H9 (cell line): ENCODE data around the gene KRTAP9-8. TPM values are rescaled to one million over a fixed set of nuclear protein-coding genes. Genes with fewer than 3 reads are reported as not detected.
"Not testable (repeated sequence)": the region's sequence is repeated elsewhere in the genome, so short reads cannot be mapped to it uniquely, and the experiment has no call there.

Source experiments
- DNase-seq: peaks from one replicate; pipeline ENCODE4 v3.0.0-alpha.2; 2017
- H2AFZ ChIP-seq: one replicate; pipeline ENCODE4 v1.6.1; 2013; ENCODE audit warnings: mild to moderate bottlenecking, low read length, control low read depth, moderate library complexity
- H2AK5ac ChIP-seq: 2 replicates; pipeline ENCODE4 v1.6.1; 2013; ENCODE audit warnings: low read length, control low read depth, mixed read lengths; ENCODE audit not compliant: insufficient read length
- H2BK120ac ChIP-seq: one replicate; pipeline ENCODE4 v1.6.1; 2013; ENCODE audit warnings: low read depth, mild to moderate bottlenecking, low read length, control low read depth, inconsistent platforms; ENCODE audit not compliant: poor library complexity, severe bottlenecking
- H2BK12ac ChIP-seq: 2 replicates; pipeline ENCODE4 v1.6.1; 2013; ENCODE audit warnings: low read length, control low read depth, mixed read lengths, low read depth; ENCODE audit not compliant: insufficient read length
- H2BK15ac ChIP-seq: 2 replicates; pipeline ENCODE4 v1.6.1; 2013; ENCODE audit warnings: low read depth, low read length, control low read depth
- H2BK20ac ChIP-seq: one replicate; pipeline ENCODE4 v1.6.1; 2013; ENCODE audit warnings: low read depth, mild to moderate bottlenecking, low read length, control low read depth, inconsistent platforms; ENCODE audit not compliant: poor library complexity, severe bottlenecking
- H2BK5ac ChIP-seq: 2 replicates; pipeline ENCODE4 v1.6.1; 2013; ENCODE audit warnings: low read length, control low read depth, mixed read lengths; ENCODE audit not compliant: insufficient read length
- H3K14ac ChIP-seq: 2 replicates; pipeline ENCODE4 v1.6.1; 2013; ENCODE audit warnings: low read length, control low read depth; ENCODE audit not compliant: insufficient read depth
- H3K18ac ChIP-seq: 2 replicates; pipeline ENCODE4 v1.6.1; 2013; ENCODE audit warnings: low read depth, mild to moderate bottlenecking, mixed read lengths, low read length, control low read depth; ENCODE audit not compliant: insufficient read length
- H3K23ac ChIP-seq: 2 replicates; pipeline ENCODE4 v1.6.1; 2013; ENCODE audit warnings: low read length, control low read depth, mixed read lengths, low read depth; ENCODE audit not compliant: insufficient read length
- H3K23me2 ChIP-seq: 2 replicates; pipeline ENCODE4 v1.6.1; 2013; ENCODE audit warnings: low read depth, mild to moderate bottlenecking, mixed read lengths, low read length, control low read depth; ENCODE audit not compliant: insufficient read length, poor library complexity, severe bottlenecking
- H3K27ac ChIP-seq: 2 replicates; pipeline ENCODE4 v1.5.1; 2013; ENCODE audit warnings: low read length, control low read depth, mixed read lengths, low read depth; ENCODE audit not compliant: insufficient read length
- H3K27me3 ChIP-seq: 2 replicates; pipeline ENCODE4 v1.6.1; 2013; ENCODE audit warnings: low read length, control low read depth, inconsistent platforms; ENCODE audit not compliant: insufficient read depth
- H3K4ac ChIP-seq: 2 replicates; pipeline ENCODE4 v1.6.1; 2013; ENCODE audit warnings: low read depth, mild to moderate bottlenecking, control low read depth, inconsistent platforms, low read length, moderate library complexity
- H3K4me1 ChIP-seq: 2 replicates; pipeline ENCODE4 v1.6.1; 2013; ENCODE audit warnings: low read length, control low read depth, inconsistent platforms; ENCODE audit not compliant: insufficient read depth
- H3K4me2 ChIP-seq: 2 replicates; pipeline ENCODE4 v1.6.1; 2013; ENCODE audit warnings: low read length, control low read depth, mixed read lengths; ENCODE audit not compliant: insufficient read length, insufficient read depth
- H3K56ac ChIP-seq: 2 replicates; pipeline ENCODE4 v1.6.1; 2013; ENCODE audit warnings: low read depth, mild to moderate bottlenecking, mixed read lengths, low read length, control low read depth; ENCODE audit not compliant: insufficient read length
- H3K79me1 ChIP-seq: 2 replicates; pipeline ENCODE4 v1.6.1; 2013; ENCODE audit warnings: low read depth, mild to moderate bottlenecking, moderate library complexity, low read length, control low read depth, inconsistent platforms; ENCODE audit not compliant: insufficient read depth, poor library complexity, severe bottlenecking
- H3K79me2 ChIP-seq: 2 replicates; pipeline ENCODE4 v1.6.1; 2013; ENCODE audit warnings: low read length, control low read depth, inconsistent platforms; ENCODE audit not compliant: insufficient read depth
- H3K9ac ChIP-seq: 2 replicates; pipeline ENCODE4 v1.6.1; 2013; ENCODE audit warnings: low read length, control low read depth, mixed read lengths; ENCODE audit not compliant: insufficient read length; ENCODE audit errors: extremely low read depth
- H3K9me3 ChIP-seq: one replicate; pipeline ENCODE4 v1.6.1; 2013; ENCODE audit warnings: low read depth, low read length, inconsistent platforms; ENCODE audit not compliant: control insufficient read depth
- H3T11ph ChIP-seq: one replicate; pipeline ENCODE4 v1.6.1; 2013; ENCODE audit warnings: mild to moderate bottlenecking, low read length, control low read depth, inconsistent platforms
- H4K20me1 ChIP-seq: one replicate; pipeline ENCODE4 v1.6.1; 2013; ENCODE audit not compliant: control insufficient read depth, insufficient read length, insufficient read depth
- H4K5ac ChIP-seq: 2 replicates; pipeline ENCODE4 v1.6.1; 2013; ENCODE audit warnings: low read depth, mild to moderate bottlenecking, mixed read lengths, low read length, control low read depth; ENCODE audit not compliant: insufficient read length
- H4K8ac ChIP-seq: replicated peaks from 2 replicates; pipeline ENCODE4 v1.6.1; 2013; ENCODE audit warnings: low read length, control low read depth, mixed read lengths, low read depth; ENCODE audit not compliant: insufficient read length
- H4K91ac ChIP-seq: 2 replicates; pipeline ENCODE4 v1.6.1; 2013; ENCODE audit warnings: low read depth, mild to moderate bottlenecking, moderate library complexity, mixed read lengths, low read length, control low read depth; ENCODE audit not compliant: insufficient read length
- H3K27ac Mint-ChIP-seq, 3 experiments: 2 replicates in 2 of 3; 3 replicates in 1 of 3; pipeline ENCODE4 v1.8.0; 2020 to 2021; ENCODE audit warnings: mixed read lengths in 3 of 3, mild to moderate bottlenecking in 1 of 3, moderate library complexity in 1 of 3
- H3K27me3 Mint-ChIP-seq: 2 replicates; pipeline ENCODE4 v1.8.0; 2021; ENCODE audit warnings: low read depth, mild to moderate bottlenecking, moderate library complexity, mixed read lengths
- H3K36me3 Mint-ChIP-seq, 3 experiments: 2 replicates in 2 of 3; 3 replicates in 1 of 3; pipeline ENCODE4 v1.8.0; 2020 to 2021; ENCODE audit warnings: low read depth in 3 of 3, mixed read lengths in 3 of 3; ENCODE audit not compliant: insufficient read depth in 1 of 3
- H3K4me1 Mint-ChIP-seq, 2 experiments: 2 replicates each; pipeline ENCODE4 v1.8.0; 2020; ENCODE audit warnings: mixed read lengths in 2 of 2
- H3K4me3 Mint-ChIP-seq, 2 experiments: 2 replicates in 1 of 2; 3 replicates in 1 of 2; pipeline ENCODE4 v1.8.0; 2020 to 2021; ENCODE audit warnings: mild to moderate bottlenecking in 2 of 2, mixed read lengths in 2 of 2, moderate library complexity in 1 of 2
- H3K9me3 Mint-ChIP-seq, 2 experiments: 2 replicates in 1 of 2; 3 replicates in 1 of 2; pipeline ENCODE4 v1.8.0; 2020; ENCODE audit warnings: mild to moderate bottlenecking in 2 of 2, mixed read lengths in 2 of 2, moderate library complexity in 1 of 2
- CTCF ChIP-seq: fragments of 200-600 bp; sonication (generic); conservative IDR thresholded peaks from 3 replicates; pipeline ENCODE4 v1.8.0; 2021; ENCODE audit warnings: antibody characterized with exemption, mild to moderate bottlenecking
- WGBS: extraction: QIAGEN DNeasy Blood & Tissue Kit; methylation state at CpG from one replicate; pipeline ENCODE4 v1.1.7; 2013; ENCODE audit warnings: missing lambda C conversion rate, low lambda C conversion rate, mixed read lengths; ENCODE audit not compliant: insufficient read length; ENCODE audit errors: extremely low coverage; 5-methylcytosine and 5-hydroxymethylcytosine counted together
- total RNA-seq: library from RNA; stranded (reverse); gene quantifications from 2 replicates; pipeline ENCODE4 v1.2.1, GENCODE V29; 2021

Gene KRTAP9-8
- total RNA-seq, 1 experiment from 2014 or later = not detected

GRCh38 chr17:41267711-41268110, 29.9 kb downstream of the KRTAP9-8 start:
- H3T11ph ChIP-seq = no peak overlapping the region
- no peaks in the 10 kb centered on the region for H3K27me3 ChIP-seq
- Mint-ChIP-seq H3K9me3 (no peaks in the 10 kb centered on the region), H3K36me3 (no peaks in the 10 kb centered on the region), H3K4me3 (no peak overlapping the region), H3K27me3 (peaks cover 5% of the 10 kb centered on the region), H3K4me1 (no peaks in the 10 kb centered on the region; a peak in 1 of 4 replicates), H3K27ac (no peak overlapping the region)
- no peak overlapping the region for H3K14ac ChIP-seq
- H3K9ac ChIP-seq = no peak overlapping the region
- no peak overlapping the region for H2AK5ac ChIP-seq
- H2AFZ ChIP-seq = no peak overlapping the region
- H3K27ac ChIP-seq = no peak overlapping the region
- no peak overlapping the region for H2BK15ac ChIP-seq
- H3K23me2 ChIP-seq = no peaks in the 10 kb centered on the region
- no peak overlapping the region for H4K91ac ChIP-seq
- no CpG with 5 or more reads among the region's 3 CpGs for WGBS
- no peak overlapping the region for H4K8ac ChIP-seq
- no peak overlapping the region for H2BK12ac ChIP-seq
- H3K4ac ChIP-seq = no peak overlapping the region
- no peak for TF ChIP-seq CTCF
- no peaks in the 10 kb centered on the region for H3K9me3 ChIP-seq
- no peak overlapping the region for H3K56ac ChIP-seq
- H4K20me1 ChIP-seq = no peaks in the 10 kb centered on the region
- H3K79me2 ChIP-seq = no peaks in the 10 kb centered on the region
- no peak overlapping the region for H2BK5ac ChIP-seq
- H2BK120ac ChIP-seq = no peak overlapping the region
- no peaks in the 10 kb centered on the region for H3K79me1 ChIP-seq
- H2BK20ac ChIP-seq = no peak overlapping the region
- H3K4me2 ChIP-seq = no peak overlapping the region
- no peaks in the 10 kb centered on the region for H3K4me1 ChIP-seq
- no peak for DNase-seq
- no peak overlapping the region for H3K18ac ChIP-seq
- no peak overlapping the region for H3K23ac ChIP-seq
- no peak overlapping the region for H4K5ac ChIP-seq

GRCh38 chr17:41271323-41271722, 33.5 kb downstream of the KRTAP9-8 start:
- H3K23me2 ChIP-seq, H3K36me3 Mint-ChIP-seq, H3K27ac ChIP-seq, H3K18ac ChIP-seq, H3K4me3 Mint-ChIP-seq, H4K8ac ChIP-seq, H3K9me3 Mint-ChIP-seq, H3K27me3 Mint-ChIP-seq, DNase-seq, H3T11ph ChIP-seq, H2AFZ ChIP-seq, H4K20me1 ChIP-seq, H3K79me1 ChIP-seq, H2AK5ac ChIP-seq, H3K4ac ChIP-seq, H3K23ac ChIP-seq, H2BK12ac ChIP-seq, H3K4me2 ChIP-seq, H2BK20ac ChIP-seq, H3K4me1 ChIP-seq, H3K9me3 ChIP-seq, H2BK120ac ChIP-seq, H3K56ac ChIP-seq, H3K4me1 Mint-ChIP-seq, H3K27me3 ChIP-seq, H3K27ac Mint-ChIP-seq, H3K79me2 ChIP-seq, H2BK5ac ChIP-seq, H3K9ac ChIP-seq, H3K14ac ChIP-seq, H4K91ac ChIP-seq, H2BK15ac ChIP-seq, H4K5ac ChIP-seq: not testable (repeated sequence)
- no CpG with 5 or more reads among the region's 1 CpG for WGBS
